ENCODE data around the gene CDR2.

DNA sequence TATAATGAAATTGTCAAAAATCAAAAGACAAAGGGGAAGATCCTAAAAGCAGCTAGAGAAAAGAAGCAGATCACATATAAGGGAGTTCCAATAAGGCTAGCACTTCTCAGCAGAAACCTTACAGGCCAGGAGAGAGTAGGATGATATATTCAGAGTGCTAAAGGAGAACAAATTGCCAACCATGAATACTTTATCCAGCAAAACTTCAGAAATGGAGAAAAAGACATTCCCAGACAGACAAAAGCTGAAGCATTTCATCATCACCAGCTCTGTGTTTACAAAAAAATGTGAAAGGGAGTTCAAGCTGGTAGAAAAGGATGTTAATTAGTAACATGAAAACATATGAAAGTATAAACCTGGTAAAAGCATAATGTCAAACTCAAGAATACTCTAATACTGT, 37.4 kb downstream of the CDR2 start:
- TF ChIP-seq MAZ (CRISPR knock-in tag; conservative IDR thresholded peaks at IDR 0.05 in 1 of 2, IDR thresholded peaks at IDR 0.05 in 1 of 2) (no peak), ZNF232 (CRISPR knock-in tag; IDR thresholded peaks at IDR 0.05) (no peak), BCL6 (CRISPR knock-in tag; IDR thresholded peaks at IDR 0.05) (no peak), POLR2A (conservative IDR thresholded peaks at IDR 0.05) (no peak), BACH1 (tag; IDR thresholded peaks at IDR 0.05) (no peak), MCM2 (IDR thresholded peaks at IDR 0.05; ENCODE audit: low read depth) (no peak), ZNF551 (CRISPR knock-in tag; IDR thresholded peaks at IDR 0.05) (no peak), POLR2AphosphoS5 (IDR thresholded peaks at IDR 0.05; ENCODE audit: control insufficient read depth, insufficient read depth, low read depth, low read length) (no peak), CBX1 (IDR thresholded peaks at IDR 0.05; ENCODE audit: low read depth) (no peak), CEBPB (tag; IDR thresholded peaks at IDR 0.05) (no peak)
- TF ChIP-seq, protein P1, sequence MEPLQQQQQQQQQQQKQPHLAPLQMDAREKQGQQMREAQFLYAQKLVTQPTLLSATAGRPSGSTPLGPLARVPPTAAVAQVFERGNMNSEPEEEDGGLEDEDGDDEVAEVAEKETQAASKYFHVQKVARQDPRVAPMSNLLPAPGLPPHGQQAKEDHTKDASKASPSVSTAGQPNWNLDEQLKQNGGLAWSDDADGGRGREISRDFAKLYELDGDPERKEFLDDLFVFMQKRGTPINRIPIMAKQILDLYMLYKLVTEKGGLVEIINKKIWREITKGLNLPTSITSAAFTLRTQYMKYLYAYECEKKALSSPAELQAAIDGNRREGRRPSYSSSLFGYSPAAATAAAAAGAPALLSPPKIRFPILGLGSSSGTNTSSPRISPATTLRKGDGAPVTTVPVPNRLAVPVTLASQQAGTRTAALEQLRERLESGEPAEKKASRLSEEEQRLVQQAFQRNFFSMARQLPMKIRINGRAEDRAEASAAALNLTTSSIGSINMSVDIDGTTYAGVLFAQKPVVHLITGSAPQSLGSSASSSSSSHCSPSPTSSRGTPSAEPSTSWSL (CRISPR knock-in tag; IDR thresholded peaks at IDR 0.05; ENCODE audit: borderline replicate concordance) = no peak
- TF ChIP-seq, protein P2, sequence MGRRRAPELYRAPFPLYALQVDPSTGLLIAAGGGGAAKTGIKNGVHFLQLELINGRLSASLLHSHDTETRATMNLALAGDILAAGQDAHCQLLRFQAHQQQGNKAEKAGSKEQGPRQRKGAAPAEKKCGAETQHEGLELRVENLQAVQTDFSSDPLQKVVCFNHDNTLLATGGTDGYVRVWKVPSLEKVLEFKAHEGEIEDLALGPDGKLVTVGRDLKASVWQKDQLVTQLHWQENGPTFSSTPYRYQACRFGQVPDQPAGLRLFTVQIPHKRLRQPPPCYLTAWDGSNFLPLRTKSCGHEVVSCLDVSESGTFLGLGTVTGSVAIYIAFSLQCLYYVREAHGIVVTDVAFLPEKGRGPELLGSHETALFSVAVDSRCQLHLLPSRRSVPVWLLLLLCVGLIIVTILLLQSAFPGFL (CRISPR knock-in tag; IDR thresholded peaks at IDR 0.05) = no peak
